ENCODE data around the gene GYG1. TPM values are rescaled to one million over a fixed set of nuclear protein-coding genes. Genes with fewer than 3 reads are reported as not detected.

Gene GYG1
- total RNA-seq, 1 donor from 2014 or later: 44.8 TPM

GRCh38 chr3:149009732-149010131 is 18.4 kb downstream of the GYG1 start:
- Mint-ChIP-seq H3K27me3 (ENCODE audit: unreplicated experiment) (no peaks in the 10 kb centered on the region), H3K4me3 (ENCODE audit: unreplicated experiment) (no peak overlapping the region), H3K9me3 (ENCODE audit: unreplicated experiment) (no peaks in the 10 kb centered on the region), H3K4me1 (ENCODE audit: unreplicated experiment) (no peaks in the 10 kb centered on the region), H3K27ac (ENCODE audit: unreplicated experiment) (peak overlapping the region; percentile 45), H3K36me3 (ENCODE audit: low read depth, unreplicated experiment) (peaks cover 18% of the 10 kb centered on the region)
- no peak for DNase-seq (ENCODE audit: low spot score)
- TF ChIP-seq, protein P1, sequence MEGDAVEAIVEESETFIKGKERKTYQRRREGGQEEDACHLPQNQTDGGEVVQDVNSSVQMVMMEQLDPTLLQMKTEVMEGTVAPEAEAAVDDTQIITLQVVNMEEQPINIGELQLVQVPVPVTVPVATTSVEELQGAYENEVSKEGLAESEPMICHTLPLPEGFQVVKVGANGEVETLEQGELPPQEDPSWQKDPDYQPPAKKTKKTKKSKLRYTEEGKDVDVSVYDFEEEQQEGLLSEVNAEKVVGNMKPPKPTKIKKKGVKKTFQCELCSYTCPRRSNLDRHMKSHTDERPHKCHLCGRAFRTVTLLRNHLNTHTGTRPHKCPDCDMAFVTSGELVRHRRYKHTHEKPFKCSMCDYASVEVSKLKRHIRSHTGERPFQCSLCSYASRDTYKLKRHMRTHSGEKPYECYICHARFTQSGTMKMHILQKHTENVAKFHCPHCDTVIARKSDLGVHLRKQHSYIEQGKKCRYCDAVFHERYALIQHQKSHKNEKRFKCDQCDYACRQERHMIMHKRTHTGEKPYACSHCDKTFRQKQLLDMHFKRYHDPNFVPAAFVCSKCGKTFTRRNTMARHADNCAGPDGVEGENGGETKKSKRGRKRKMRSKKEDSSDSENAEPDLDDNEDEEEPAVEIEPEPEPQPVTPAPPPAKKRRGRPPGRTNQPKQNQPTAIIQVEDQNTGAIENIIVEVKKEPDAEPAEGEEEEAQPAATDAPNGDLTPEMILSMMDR (IDR thresholded peaks at IDR 0.05; ENCODE audit: unreplicated experiment): no peak

DNA sequence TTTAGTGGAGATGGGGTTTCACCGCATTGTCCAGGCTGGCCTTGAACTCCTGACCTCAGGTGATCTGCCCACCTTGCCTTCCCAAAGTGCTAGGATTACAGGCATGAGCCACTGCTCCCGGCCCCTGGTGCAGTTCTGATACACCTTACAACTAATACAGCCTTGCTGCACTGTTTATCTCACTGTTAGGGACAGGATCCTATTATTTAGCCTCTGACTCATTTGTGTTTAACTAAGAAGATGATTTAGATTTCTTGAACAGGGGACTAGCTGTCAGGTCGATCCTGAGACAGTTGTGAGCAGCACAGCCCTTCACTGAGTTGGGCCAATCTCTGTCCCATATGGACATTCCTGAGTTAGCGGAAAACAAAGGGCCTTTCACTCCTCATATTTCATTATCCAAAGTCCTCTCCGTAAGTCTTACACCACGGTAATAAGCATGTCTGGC is 19.2 kb downstream of the GYG1 start:
- Mint-ChIP-seq H3K9me3 (ENCODE audit: unreplicated experiment) (no peaks in the 10 kb centered on the region), H3K27ac (ENCODE audit: unreplicated experiment) (no peak overlapping the region), H3K4me1 (ENCODE audit: unreplicated experiment) (no peaks in the 10 kb centered on the region), H3K36me3 (ENCODE audit: low read depth, unreplicated experiment) (peaks cover 26% of the 10 kb centered on the region), H3K4me3 (ENCODE audit: unreplicated experiment) (no peak overlapping the region), H3K27me3 (ENCODE audit: unreplicated experiment) (peaks cover under 1% of the 10 kb centered on the region)
- TF ChIP-seq, protein P1 (IDR thresholded peaks at IDR 0.05; ENCODE audit: unreplicated experiment): no peak
- DNase-seq (ENCODE audit: low spot score): no peak

GRCh38 chr3:149010966-149011365 is 19.6 kb downstream of the GYG1 start:
- Mint-ChIP-seq H3K27ac (ENCODE audit: unreplicated experiment) (no peak overlapping the region), H3K27me3 (ENCODE audit: unreplicated experiment) (peaks cover 3% of the 10 kb centered on the region), H3K4me1 (ENCODE audit: unreplicated experiment) (no peaks in the 10 kb centered on the region), H3K9me3 (ENCODE audit: unreplicated experiment) (no peaks in the 10 kb centered on the region), H3K4me3 (ENCODE audit: unreplicated experiment) (no peak overlapping the region), H3K36me3 (ENCODE audit: low read depth, unreplicated experiment) (peaks cover 28% of the 10 kb centered on the region)
- DNase-seq (ENCODE audit: low spot score): no peak
- TF ChIP-seq, protein P1 (IDR thresholded peaks at IDR 0.05; ENCODE audit: unreplicated experiment): no peak

- H3K9me3 Mint-ChIP-seq (ENCODE audit: unreplicated experiment): no peaks in the 10 kb centered on the region
- TF ChIP-seq, protein P1 (IDR thresholded peaks at IDR 0.05; ENCODE audit: unreplicated experiment): no peak
- H3K27ac Mint-ChIP-seq (ENCODE audit: unreplicated experiment): no peak overlapping the region
These were observed 20.3 kb downstream of the GYG1 start for GRCh38 chr3:149011676-149012075.

DNA sequence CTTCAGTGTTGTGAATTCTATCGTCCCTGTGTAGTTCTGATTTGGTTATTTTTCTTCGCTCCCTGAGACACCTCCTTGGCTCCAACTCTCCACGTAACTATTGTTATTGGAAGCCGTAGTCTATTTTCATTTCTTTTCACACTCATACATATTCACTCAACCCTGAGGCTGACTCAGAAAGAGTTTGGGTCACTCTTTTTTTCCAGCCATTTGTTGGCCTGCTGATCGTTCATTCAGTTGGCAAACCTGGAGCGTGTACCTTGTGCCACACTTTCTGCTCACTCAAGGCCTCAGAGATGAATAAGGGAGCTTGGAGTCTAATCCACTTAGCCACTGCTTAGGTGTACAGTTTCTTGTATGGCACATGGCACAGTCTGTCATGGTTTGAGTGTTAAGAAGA is 22.4 kb downstream of the GYG1 start:
- TF ChIP-seq, protein P1 (IDR thresholded peaks at IDR 0.05; ENCODE audit: unreplicated experiment): no peak
- H3K27me3 Mint-ChIP-seq (ENCODE audit: unreplicated experiment): peaks cover 3% of the 10 kb centered on the region
- H3K4me3 Mint-ChIP-seq (ENCODE audit: unreplicated experiment): no peak overlapping the region
- no peaks in the 10 kb centered on the region for H3K4me1 Mint-ChIP-seq (ENCODE audit: unreplicated experiment)
- H3K36me3 Mint-ChIP-seq (ENCODE audit: low read depth, unreplicated experiment): peaks cover 27% of the 10 kb centered on the region
- no peak overlapping the region for H3K27ac Mint-ChIP-seq (ENCODE audit: unreplicated experiment)
- H3K9me3 Mint-ChIP-seq (ENCODE audit: unreplicated experiment): no peaks in the 10 kb centered on the region
- no peak for DNase-seq (ENCODE audit: low spot score)

More at GRCh38 chr3:149011676-149012075, 20.3 kb downstream of the GYG1 start:
- no peak overlapping the region for H3K4me3 Mint-ChIP-seq (ENCODE audit: unreplicated experiment)
- DNase-seq (ENCODE audit: low spot score): no peak
- H3K36me3 Mint-ChIP-seq (ENCODE audit: low read depth, unreplicated experiment): peaks cover 28% of the 10 kb centered on the region
- H3K4me1 Mint-ChIP-seq (ENCODE audit: unreplicated experiment): no peaks in the 10 kb centered on the region
- peaks cover 3% of the 10 kb centered on the region for H3K27me3 Mint-ChIP-seq (ENCODE audit: unreplicated experiment)

Data from endothelial cell (in vitro differentiated cells).